ENCODE results near the gene TOMM22.

Gene TOMM22

GRCh38 chr22:38719196-38719595, 37.4 kb downstream of the TOMM22 start:
- no peaks in the 10 kb centered on the region for H3K9me3 ChIP-seq (ENCODE audit: control insufficient read depth, insufficient read depth, low read length)
- H3K27me3 ChIP-seq (ENCODE audit: control insufficient read depth, insufficient read depth, low read length) = no peaks in the 10 kb centered on the region
- H3K4me3 ChIP-seq (ENCODE audit: low read depth, low read length) = no peak overlapping the region
- H3K4me1 ChIP-seq (ENCODE audit: control insufficient read depth, insufficient read depth, low read length) = no peaks in the 10 kb centered on the region
- peaks cover 60% of the 10 kb centered on the region for H3K36me3 ChIP-seq (ENCODE audit: control insufficient read depth, insufficient read depth, low read length)
- no peak overlapping the region for H3K9ac ChIP-seq (ENCODE audit: low read depth, low read length)

- Histone ChIP-seq H3K9ac (ENCODE audit: low read depth, low read length) (no peak overlapping the region), H3K4me1 (ENCODE audit: control insufficient read depth, insufficient read depth, low read length) (no peaks in the 10 kb centered on the region), H3K27me3 (ENCODE audit: control insufficient read depth, insufficient read depth, low read length) (no peaks in the 10 kb centered on the region), H3K4me3 (ENCODE audit: low read depth, low read length) (no peak overlapping the region), H3K9me3 (ENCODE audit: control insufficient read depth, insufficient read depth, low read length) (no peaks in the 10 kb centered on the region), H3K36me3 (ENCODE audit: control insufficient read depth, insufficient read depth, low read length) (peaks cover 69% of the 10 kb centered on the region)
Observed at GRCh38 chr22:38720350-38720749, 38.6 kb downstream of the TOMM22 start.

GRCh38 chr22:38721551-38721950, 39.8 kb downstream of the TOMM22 start:
- Histone ChIP-seq H3K36me3 (ENCODE audit: control insufficient read depth, insufficient read depth, low read length) (peaks cover 69% of the 10 kb centered on the region), H3K4me1 (ENCODE audit: control insufficient read depth, insufficient read depth, low read length) (no peaks in the 10 kb centered on the region), H3K9ac (ENCODE audit: low read depth, low read length) (no peak overlapping the region), H3K9me3 (ENCODE audit: control insufficient read depth, insufficient read depth, low read length) (no peaks in the 10 kb centered on the region), H3K4me3 (ENCODE audit: low read depth, low read length) (no peak overlapping the region), H3K27me3 (ENCODE audit: control insufficient read depth, insufficient read depth, low read length) (no peaks in the 10 kb centered on the region)

GRCh38 chr22:38724176-38724575, 42.4 kb downstream of the TOMM22 start:
- Histone ChIP-seq H3K4me1 (ENCODE audit: control insufficient read depth, insufficient read depth, low read length) (no peaks in the 10 kb centered on the region), H3K4me3 (ENCODE audit: low read depth, low read length) (no peak overlapping the region), H3K36me3 (ENCODE audit: control insufficient read depth, insufficient read depth, low read length) (peaks cover 81% of the 10 kb centered on the region), H3K9ac (ENCODE audit: low read depth, low read length) (no peak overlapping the region), H3K9me3 (ENCODE audit: control insufficient read depth, insufficient read depth, low read length) (no peaks in the 10 kb centered on the region), H3K27me3 (ENCODE audit: control insufficient read depth, insufficient read depth, low read length) (no peaks in the 10 kb centered on the region)

- H3K27me3 ChIP-seq (ENCODE audit: control insufficient read depth, insufficient read depth, low read length) = no peaks in the 10 kb centered on the region
- H3K36me3 ChIP-seq (ENCODE audit: control insufficient read depth, insufficient read depth, low read length) = peaks cover 88% of the 10 kb centered on the region
- H3K4me3 ChIP-seq (ENCODE audit: low read depth, low read length) = no peak overlapping the region
- no peaks in the 10 kb centered on the region for H3K9me3 ChIP-seq (ENCODE audit: control insufficient read depth, insufficient read depth, low read length)
- H3K4me1 ChIP-seq (ENCODE audit: control insufficient read depth, insufficient read depth, low read length) = no peaks in the 10 kb centered on the region
- H3K9ac ChIP-seq (ENCODE audit: low read depth, low read length) = no peak overlapping the region
Observed at GRCh38 chr22:38724926-38725571, 43.3 kb downstream of the TOMM22 start.

GRCh38 chr22:38725900-38726655, 44.3 kb downstream of the TOMM22 start:
- Histone ChIP-seq H3K4me3 (ENCODE audit: low read depth, low read length) (no peak overlapping the region), H3K9me3 (ENCODE audit: control insufficient read depth, insufficient read depth, low read length) (no peaks in the 10 kb centered on the region), H3K9ac (ENCODE audit: low read depth, low read length) (no peak overlapping the region), H3K36me3 (ENCODE audit: control insufficient read depth, insufficient read depth, low read length) (peaks cover 92% of the 10 kb centered on the region), H3K27me3 (ENCODE audit: control insufficient read depth, insufficient read depth, low read length) (no peaks in the 10 kb centered on the region), H3K4me1 (ENCODE audit: control insufficient read depth, insufficient read depth, low read length) (no peaks in the 10 kb centered on the region)

GRCh38 chr22:38727123-38727522, 45.4 kb downstream of the TOMM22 start:
- no peak overlapping the region for H3K4me3 ChIP-seq (ENCODE audit: low read depth, low read length)
- H3K36me3 ChIP-seq (ENCODE audit: control insufficient read depth, insufficient read depth, low read length) = peaks cover 86% of the 10 kb centered on the region
- no peaks in the 10 kb centered on the region for H3K9me3 ChIP-seq (ENCODE audit: control insufficient read depth, insufficient read depth, low read length)
- no peak overlapping the region for H3K9ac ChIP-seq (ENCODE audit: low read depth, low read length)
- H3K27me3 ChIP-seq (ENCODE audit: control insufficient read depth, insufficient read depth, low read length) = no peaks in the 10 kb centered on the region
- no peaks in the 10 kb centered on the region for H3K4me1 ChIP-seq (ENCODE audit: control insufficient read depth, insufficient read depth, low read length)

- Histone ChIP-seq H3K36me3 (ENCODE audit: control insufficient read depth, insufficient read depth, low read length) (peaks cover 80% of the 10 kb centered on the region), H3K4me3 (ENCODE audit: low read depth, low read length) (no peak overlapping the region)
Observed at GRCh38 chr22:38727530-38728451, 46.0 kb downstream of the TOMM22 start.

GRCh38 chr22:38728871-38729796, 47.4 kb downstream of the TOMM22 start:
- Histone ChIP-seq H3K36me3 (ENCODE audit: control insufficient read depth, insufficient read depth, low read length) (peaks cover 73% of the 10 kb centered on the region), H3K27me3 (ENCODE audit: control insufficient read depth, insufficient read depth, low read length) (no peaks in the 10 kb centered on the region), H3K9me3 (ENCODE audit: control insufficient read depth, insufficient read depth, low read length) (no peaks in the 10 kb centered on the region), H3K4me1 (ENCODE audit: control insufficient read depth, insufficient read depth, low read length) (no peaks in the 10 kb centered on the region), H3K9ac (ENCODE audit: low read depth, low read length) (no peak overlapping the region), H3K4me3 (ENCODE audit: low read depth, low read length) (no peak overlapping the region)

More at GRCh38 chr22:38727530-38728451, 46.0 kb downstream of the TOMM22 start:
- Histone ChIP-seq H3K4me1 (ENCODE audit: control insufficient read depth, insufficient read depth, low read length) (no peaks in the 10 kb centered on the region), H3K9ac (ENCODE audit: low read depth, low read length) (no peak overlapping the region), H3K9me3 (ENCODE audit: control insufficient read depth, insufficient read depth, low read length) (no peaks in the 10 kb centered on the region), H3K27me3 (ENCODE audit: control insufficient read depth, insufficient read depth, low read length) (no peaks in the 10 kb centered on the region)

GRCh38 chr22:38729946-38730345, 48.2 kb downstream of the TOMM22 start:
- H3K4me3 ChIP-seq (ENCODE audit: low read depth, low read length) = no peak overlapping the region
- H3K4me1 ChIP-seq (ENCODE audit: control insufficient read depth, insufficient read depth, low read length) = no peaks in the 10 kb centered on the region
- peaks cover 67% of the 10 kb centered on the region for H3K36me3 ChIP-seq (ENCODE audit: control insufficient read depth, insufficient read depth, low read length)
- H3K9me3 ChIP-seq (ENCODE audit: control insufficient read depth, insufficient read depth, low read length) = no peaks in the 10 kb centered on the region
- H3K27me3 ChIP-seq (ENCODE audit: control insufficient read depth, insufficient read depth, low read length) = no peaks in the 10 kb centered on the region
- H3K9ac ChIP-seq (ENCODE audit: low read depth, low read length) = no peak overlapping the region

- H3K4me1 ChIP-seq (ENCODE audit: control insufficient read depth, insufficient read depth, low read length) = no peaks in the 10 kb centered on the region
- no peak overlapping the region for H3K9ac ChIP-seq (ENCODE audit: low read depth, low read length)
- no peaks in the 10 kb centered on the region for H3K27me3 ChIP-seq (ENCODE audit: control insufficient read depth, insufficient read depth, low read length)
- peaks cover 63% of the 10 kb centered on the region for H3K36me3 ChIP-seq (ENCODE audit: control insufficient read depth, insufficient read depth, low read length)
- no peak overlapping the region for H3K4me3 ChIP-seq (ENCODE audit: low read depth, low read length)
- H3K9me3 ChIP-seq (ENCODE audit: control insufficient read depth, insufficient read depth, low read length) = no peaks in the 10 kb centered on the region
Observed at GRCh38 chr22:38730411-38730871, 48.7 kb downstream of the TOMM22 start.

Measured in iPS-15b (cell line).